IMR-90 (cell line): Measurements from ENCODE around the gene ZEB2. TPM values are rescaled to one million over a fixed set of nuclear protein-coding genes. Genes with fewer than 3 reads are reported as not detected.

Experiments used
- ATAC-seq: fragments of 200-7000 bp; cut with Tn5 transposase; 2 replicates; pipeline ENCODE4 v1.9.1; 2020; ENCODE audit warnings: low read depth, mild to moderate bottlenecking, moderate library complexity
- BruUV-seq: library from RNA; stranded (reverse); fragments of 400-500 nt; replicated peaks from 2 replicates; lab custom pipeline; 2021; lab: Mats Ljungman, UMichigan
- CTCF ChIA-PET: fragments of 300-600 bp; formaldehyde crosslinking; extraction: SDS; loops from one replicate; lab custom pipeline; 2021; ENCODE audit warnings: antibody characterized with exemption; lab: Yijun Ruan, JAX
- POLR2A ChIA-PET: fragments of 300-600 bp; sonication (Branson Sonifier 250); formaldehyde crosslinking; loops from one replicate; lab custom pipeline; 2022; ENCODE audit warnings: antibody characterized with exemption; ENCODE audit not compliant: unreplicated experiment; lab: Charles Lee
- DNase-seq: peaks from one replicate; pipeline ENCODE4 v3.0.0; 2013
- H2AFZ ChIP-seq: replicated peaks from 2 replicates; pipeline ENCODE3; 2013; ENCODE audit warnings: low read length, mild to moderate bottlenecking; ENCODE audit not compliant: poor library complexity
- H2AK5ac ChIP-seq: 2 replicates; pipeline ENCODE4 v1.6.1; 2013; ENCODE audit warnings: low read depth, low read length, inconsistent platforms
- H2AK9ac ChIP-seq: replicated peaks from 2 replicates; pipeline ENCODE3; 2013; ENCODE audit warnings: mild to moderate bottlenecking, low read depth, low read length, moderate library complexity; ENCODE audit not compliant: poor library complexity
- H2BK120ac ChIP-seq: 2 replicates; pipeline ENCODE4 v1.6.1; 2013; ENCODE audit warnings: low read depth, low read length, inconsistent platforms
- H2BK15ac ChIP-seq: 3 replicates; pipeline ENCODE4 v1.6.1; 2013; ENCODE audit warnings: low read depth, low read length, inconsistent platforms
- H2BK20ac ChIP-seq: 2 replicates; pipeline ENCODE4 v1.6.1; 2013; ENCODE audit warnings: low read depth, mild to moderate bottlenecking, inconsistent platforms, low read length, moderate library complexity
- H2BK5ac ChIP-seq: 2 replicates; pipeline ENCODE4 v1.6.1; 2013; ENCODE audit warnings: mild to moderate bottlenecking, low read depth, low read length, inconsistent platforms; ENCODE audit not compliant: poor library complexity, severe bottlenecking
- H3K14ac ChIP-seq: replicated peaks from 2 replicates; pipeline ENCODE4 v1.6.1; 2013; ENCODE audit warnings: low read depth, low read length, inconsistent platforms
- H3K18ac ChIP-seq: 2 replicates; pipeline ENCODE4 v1.6.1; 2013; ENCODE audit warnings: low read depth, low read length, control low read depth
- H3K23ac ChIP-seq: 2 replicates; pipeline ENCODE4 v1.6.1; 2013; ENCODE audit warnings: low read depth, low read length, inconsistent platforms
- H3K27ac ChIP-seq: 2 replicates; pipeline ENCODE4 v1.5.1; 2013; ENCODE audit warnings: mild to moderate bottlenecking, control low read depth, low read length; ENCODE audit not compliant: insufficient read depth
- H3K27me3 ChIP-seq: 2 replicates; pipeline ENCODE4 v1.6.1; 2013; ENCODE audit warnings: low read length; ENCODE audit not compliant: control insufficient read depth, insufficient read depth
- H3K36me3 ChIP-seq: 2 replicates; pipeline ENCODE4 v1.6.1; 2013; ENCODE audit warnings: low read length, mixed read lengths; ENCODE audit not compliant: control insufficient read depth, insufficient read depth
- H3K4ac ChIP-seq: 2 replicates; pipeline ENCODE4 v1.6.1; 2013; ENCODE audit warnings: low read depth, low read length, inconsistent platforms
- H3K4me1 ChIP-seq: 2 replicates; pipeline ENCODE4 v1.6.1; 2013; ENCODE audit warnings: low read length, mixed read lengths; ENCODE audit not compliant: control insufficient read depth, insufficient read depth
- H3K4me2 ChIP-seq: 2 replicates; pipeline ENCODE4 v1.6.1; 2013; ENCODE audit warnings: low read depth, mild to moderate bottlenecking, control low read depth, low read length, moderate library complexity
- H3K4me3 ChIP-seq: 2 replicates; pipeline ENCODE4 v1.5.1; 2013; ENCODE audit warnings: low read depth, mild to moderate bottlenecking, control low read depth, low read length, moderate library complexity; ENCODE audit not compliant: insufficient read depth
- H3K56ac ChIP-seq: 2 replicates; pipeline ENCODE4 v1.6.1; 2013; ENCODE audit warnings: low read length, inconsistent platforms; ENCODE audit not compliant: insufficient read depth; ENCODE audit errors: extremely low read depth
- H3K79me1 ChIP-seq, 2 experiments: 2 replicates each; pipeline ENCODE4 v1.6.1; 2013; ENCODE audit warnings: low read length in 2 of 2, inconsistent platforms in 1 of 2, low read depth in 1 of 2
- H3K9ac ChIP-seq: 2 replicates; pipeline ENCODE4 v1.6.1; 2013; ENCODE audit warnings: low read depth, low read length, control low read depth
- H3K9me1 ChIP-seq: 2 replicates; pipeline ENCODE4 v1.6.1; 2013; ENCODE audit warnings: low read length, inconsistent platforms; ENCODE audit not compliant: insufficient read depth
- H3K9me3 ChIP-seq: 2 replicates; pipeline ENCODE4 v1.6.1; 2013; ENCODE audit warnings: low read length; ENCODE audit not compliant: control insufficient read depth, insufficient read depth
- H4K20me1 ChIP-seq: 2 replicates; pipeline ENCODE4 v1.6.1; 2013; ENCODE audit warnings: low read length, inconsistent platforms; ENCODE audit not compliant: insufficient read depth
- H4K5ac ChIP-seq: 2 replicates; pipeline ENCODE4 v1.6.1; 2013; ENCODE audit warnings: mild to moderate bottlenecking, low read depth, low read length, control low read depth
- H4K8ac ChIP-seq, 2 experiments: 2 replicates each; pipeline ENCODE4 v1.6.1; 2013; ENCODE audit warnings: low read depth in 2 of 2, low read length in 2 of 2, control low read depth in 1 of 2, inconsistent platforms in 1 of 2
- H4K91ac ChIP-seq: 2 replicates; pipeline ENCODE4 v1.6.1; 2013; ENCODE audit warnings: low read depth, low read length, inconsistent platforms; ENCODE audit not compliant: insufficient read depth
- BHLHE40 ChIP-seq: fragments of 150-350 bp; IDR thresholded peaks from 2 replicates; pipeline ENCODE4 v1.6.1; 2016; ENCODE audit warnings: mild to moderate bottlenecking, low read depth, low read length
- CEBPB ChIP-seq: IDR thresholded peaks from 2 replicates; pipeline ENCODE4 v1.6.1; 2012; ENCODE audit warnings: low read depth, low read length, improper control_type of control experiment
- CHD1 ChIP-seq: IDR thresholded peaks from 2 replicates; pipeline ENCODE4 v1.6.1; 2012; ENCODE audit warnings: low read depth, low read length, improper control_type of control experiment
- FOS ChIP-seq: fragments of 150-350 bp; IDR thresholded peaks from 2 replicates; pipeline ENCODE4 v1.6.1; 2016; ENCODE audit warnings: low read depth, low read length
- MAFK ChIP-seq: IDR thresholded peaks from 2 replicates; pipeline ENCODE4 v1.6.1; 2012; ENCODE audit warnings: low read depth, low read length, improper control_type of control experiment
- MAZ ChIP-seq: IDR thresholded peaks from 2 replicates; pipeline ENCODE4 v1.6.1; 2012; ENCODE audit warnings: low read depth, mild to moderate bottlenecking, low read length, improper control_type of control experiment, moderate library complexity, borderline replicate concordance
- MXI1 ChIP-seq: IDR thresholded peaks from 2 replicates; pipeline ENCODE4 v1.6.1; 2012; ENCODE audit warnings: low read depth, mild to moderate bottlenecking, low read length, moderate library complexity, borderline replicate concordance
- NFE2L2 ChIP-seq: fragments of 150-350 bp; IDR thresholded peaks from 2 replicates; pipeline ENCODE4 v1.6.1; 2016; ENCODE audit warnings: low read depth, mild to moderate bottlenecking, low read length
- POLR2A ChIP-seq: IDR thresholded peaks from 2 replicates; pipeline ENCODE4 v1.6.1; 2012; ENCODE audit warnings: mild to moderate bottlenecking, low read depth, low read length
- RAD21 ChIP-seq: IDR thresholded peaks from 2 replicates; pipeline ENCODE4 v1.6.1; 2012; ENCODE audit warnings: low read length, improper control_type of control experiment
- RCOR1 ChIP-seq: IDR thresholded peaks from 2 replicates; pipeline ENCODE4 v1.6.1; 2012; ENCODE audit warnings: mild to moderate bottlenecking, low read length, improper control_type of control experiment; ENCODE audit not compliant: insufficient replicate concordance
- RFX5 ChIP-seq: IDR thresholded peaks from 2 replicates; pipeline ENCODE4 v1.8.0; 2012; ENCODE audit warnings: low read depth, mild to moderate bottlenecking, low read length, moderate library complexity
- SMC3 ChIP-seq: fragments of 150-350 bp; IDR thresholded peaks from 2 replicates; pipeline ENCODE4 v1.6.1; 2016; ENCODE audit warnings: low read depth, mild to moderate bottlenecking, antibody characterized with exemption, low read length, moderate library complexity
- USF2 ChIP-seq: fragments of 150-350 bp; IDR thresholded peaks from 2 replicates; pipeline ENCODE4 v1.6.1; 2017; ENCODE audit warnings: mild to moderate bottlenecking, antibody characterized with exemption, low read length, low read depth
- WGBS, 2 experiments: methylation state at CpG; one replicate each; pipeline versions ENCODE4 v1.1.5 to v1.1.7; 2013; ENCODE audit warnings: missing lambda C conversion rate in 2 of 2; ENCODE audit not compliant: insufficient read length in 1 of 2; ENCODE audit errors: extremely low coverage in 2 of 2; 5-methylcytosine and 5-hydroxymethylcytosine counted together
- dilution Hi-C: fragments of 300-500 bp; cut with HindIII; formaldehyde crosslinking; loops from one replicate; pipeline ENCODE4 v1.14.3; 2018; ENCODE audit warnings: low sequenced_read_pairs; ENCODE audit not compliant: unreplicated experiment
- in situ Hi-C: fragments of 300-500 bp; cut with MboI; formaldehyde crosslinking; loops from 3 replicates; pipeline ENCODE4 v1.14.3; 2019; ENCODE audit warnings: low sequenced_read_pairs, inconsistent platforms, mixed read lengths
- intact Hi-C: fragments of 100-400 bp; cut with micrococcal nuclease; formaldehyde crosslinking; loops from 2 replicates; pipeline ENCODE4 v1.10.0; 2022
- polyA plus RNA-seq, 3 experiments: library from polyadenylated mRNA; depleted of rRNA; stranded (reverse); fragments of >200 nt; gene quantifications; 2 replicates each; pipeline ENCODE4 v1.2.3, GENCODE V29; 2012; ENCODE audit warnings: low replicate concordance in 1 of 3
- total RNA-seq: library from RNA; depleted of rRNA; stranded (reverse); fragments of >200 nt; gene quantifications from 2 replicates; pipeline ENCODE4 v1.2.3, GENCODE V29; 2012
- TF ChIP-seq, protein P1 (sequence below): conservative IDR thresholded peaks from 2 replicates; pipeline ENCODE4 v1.5.1; 2012; ENCODE audit warnings: mild to moderate bottlenecking, low read depth, low read length, improper control_type of control experiment

ZEB2 gene
- total and polyA plus RNA-seq, 2 of the 4 experiments (the other 2 are of a cell fraction) = 22.4 to 50.9 TPM

GRCh38 chr2:144405982-144406788 lies 113.7 kb downstream of the ZEB2 start (continued):
- no peak for TF ChIP-seq MXI1

DNA sequence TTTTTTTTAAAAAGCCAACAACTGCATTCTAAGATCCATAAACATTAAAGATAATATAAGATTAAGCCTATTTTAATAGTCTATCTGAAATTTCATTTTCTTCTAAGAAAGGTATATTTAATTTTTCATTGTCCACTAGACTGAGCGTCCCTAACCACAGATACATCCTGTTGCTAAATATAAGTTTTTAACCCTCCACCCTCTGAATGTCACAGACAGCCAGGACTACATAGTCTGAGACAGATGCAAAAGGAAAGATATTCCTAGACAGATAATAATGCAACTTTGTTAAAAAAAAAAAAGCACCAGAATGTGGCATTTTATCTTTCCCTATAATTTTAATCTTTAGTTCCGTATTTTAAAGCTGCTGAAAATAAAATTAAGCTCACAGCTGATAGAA lies 114.6 kb downstream of the ZEB2 start:
- WGBS, 2 experiments = no CpG with 5 or more reads among the region's 2 CpGs
- H2AK9ac ChIP-seq = no peak overlapping the region
- H3K9me3 ChIP-seq = no peaks in the 10 kb centered on the region
- no peak overlapping the region for H2BK15ac ChIP-seq
- no TSS peak for BruUV-seq
- H3K4me1 ChIP-seq = peaks cover 12% of the 10 kb centered on the region
- H3K9me1 ChIP-seq = peaks cover 4% of the 10 kb centered on the region; the same call in 1 of the 2 replicates
- no peak overlapping the region for H3K9ac ChIP-seq
- H2BK120ac ChIP-seq = no peak overlapping the region
- peaks cover 18 to 22% of the 10 kb centered on the region in 2 experiments; a peak in 2 of 4 replicates for H3K79me1 ChIP-seq
- no peak overlapping the region for H4K91ac ChIP-seq
- H3K4me2 ChIP-seq = no peak overlapping the region
- H3K18ac ChIP-seq = no peak overlapping the region
- ATAC-seq = no peak
- no peak overlapping the region for H3K23ac ChIP-seq
- H2AK5ac ChIP-seq = no peak overlapping the region
- no peak overlapping the region for H4K8ac ChIP-seq
- H3K36me3 ChIP-seq = peaks cover 17% of the 10 kb centered on the region
- no peak overlapping the region for H3K4me3 ChIP-seq
- no peak for DNase-seq
- CTCF ChIA-PET = interaction anchor here (0.6 kb wide), 1 partner anchor 543 kb away, joined by 3 read pairs; no protein-coding TSS in a partner anchor
- in situ Hi-C loops = no loop called here
- no peak overlapping the region for H2BK20ac ChIP-seq
- H4K20me1 ChIP-seq = no peaks in the 10 kb centered on the region
- dilution Hi-C loops = no loop called here
- no peak overlapping the region for H2BK5ac ChIP-seq
- H3K27ac ChIP-seq = no peak overlapping the region
- no peak overlapping the region for H3K56ac ChIP-seq
- H3K14ac ChIP-seq = no peak overlapping the region
- intact Hi-C loops = no loop called here
- no peak overlapping the region for H3K4ac ChIP-seq
- no peak overlapping the region for H2AFZ ChIP-seq
- TF ChIP-seq MXI1 (no peak), POLR2A (no peak), CHD1 (no peak), MAZ (no peak), SMC3 (no peak), BHLHE40 (no peak), NFE2L2 (no peak), RFX5 (no peak), RAD21 (no peak), FOS (no peak), USF2 (no peak), CEBPB (no peak), MAFK (no peak), RCOR1 (no peak)
- TF ChIP-seq, protein P1, sequence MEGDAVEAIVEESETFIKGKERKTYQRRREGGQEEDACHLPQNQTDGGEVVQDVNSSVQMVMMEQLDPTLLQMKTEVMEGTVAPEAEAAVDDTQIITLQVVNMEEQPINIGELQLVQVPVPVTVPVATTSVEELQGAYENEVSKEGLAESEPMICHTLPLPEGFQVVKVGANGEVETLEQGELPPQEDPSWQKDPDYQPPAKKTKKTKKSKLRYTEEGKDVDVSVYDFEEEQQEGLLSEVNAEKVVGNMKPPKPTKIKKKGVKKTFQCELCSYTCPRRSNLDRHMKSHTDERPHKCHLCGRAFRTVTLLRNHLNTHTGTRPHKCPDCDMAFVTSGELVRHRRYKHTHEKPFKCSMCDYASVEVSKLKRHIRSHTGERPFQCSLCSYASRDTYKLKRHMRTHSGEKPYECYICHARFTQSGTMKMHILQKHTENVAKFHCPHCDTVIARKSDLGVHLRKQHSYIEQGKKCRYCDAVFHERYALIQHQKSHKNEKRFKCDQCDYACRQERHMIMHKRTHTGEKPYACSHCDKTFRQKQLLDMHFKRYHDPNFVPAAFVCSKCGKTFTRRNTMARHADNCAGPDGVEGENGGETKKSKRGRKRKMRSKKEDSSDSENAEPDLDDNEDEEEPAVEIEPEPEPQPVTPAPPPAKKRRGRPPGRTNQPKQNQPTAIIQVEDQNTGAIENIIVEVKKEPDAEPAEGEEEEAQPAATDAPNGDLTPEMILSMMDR = no peak
- POLR2A ChIA-PET = no interaction called here
- no peaks in the 10 kb centered on the region for H3K27me3 ChIP-seq
- no peak overlapping the region for H4K5ac ChIP-seq
